GM19438 (cell line): ENCODE measurements around the gene XYLB.

ENCODE experiments used
- ATAC-seq: cut with Tn5 transposase; IDR thresholded peaks from one replicate; pipeline ENCODE4 v1.9.1; 2021; ENCODE audit warnings: low read depth; ENCODE audit not compliant: unreplicated experiment

The XYLB gene

GRCh38 chr3:38453075-38453912 lies 106.7 kb downstream of the XYLB start, which contains the start of gene ACVR2B:
Gene ACVR2B (plus strand): TSS chr3:38453890. CDS start chr3:38454323, 433 bp downstream.
- peak; percentile 48 for ATAC-seq

GRCh38 chr3:38453913-38454177 lies 107.3 kb downstream of the XYLB start:
- peak; percentile 14 for ATAC-seq

GRCh38 chr3:38454178-38454883 lies 107.7 kb downstream of the XYLB start:
- peak; percentile 25 for ATAC-seq

GRCh38 chr3:38454884-38455638 lies 108.5 kb downstream of the XYLB start:
- ATAC-seq = peak; percentile 38

- ATAC-seq = peak; percentile 17
These were observed 109.2 kb downstream of the XYLB start for GRCh38 chr3:38455639-38456430.

- ATAC-seq = no peak
These were observed 110.8 kb downstream of the XYLB start for GRCh38 chr3:38457111-38458003.

GRCh38 chr3:38458796-38459498 lies 112.4 kb downstream of the XYLB start:
- ATAC-seq = no peak

GRCh38 chr3:38459499-38460048 lies 113.0 kb downstream of the XYLB start:
- ATAC-seq = no peak

GRCh38 chr3:38460377-38461270 lies 114.0 kb downstream of the XYLB start:
- ATAC-seq = no peak
